C4-2B (cell line): ENCODE measurements around the gene NUP85.
"Not testable (repeated sequence)": the region's sequence is repeated elsewhere in the genome, so short reads cannot be mapped to it uniquely, and the experiment has no call there.

Experiments
- CTCF ChIP-seq: fragments of 450-650 bp; conservative IDR thresholded peaks from 2 replicates; pipeline ENCODE4 v1.5.1; 2017; ENCODE audit warnings: mild to moderate bottlenecking
- ZFX ChIP-seq: fragments of 450-650 bp; IDR thresholded peaks from 2 replicates; pipeline ENCODE4 v1.6.1; 2017

DNA sequence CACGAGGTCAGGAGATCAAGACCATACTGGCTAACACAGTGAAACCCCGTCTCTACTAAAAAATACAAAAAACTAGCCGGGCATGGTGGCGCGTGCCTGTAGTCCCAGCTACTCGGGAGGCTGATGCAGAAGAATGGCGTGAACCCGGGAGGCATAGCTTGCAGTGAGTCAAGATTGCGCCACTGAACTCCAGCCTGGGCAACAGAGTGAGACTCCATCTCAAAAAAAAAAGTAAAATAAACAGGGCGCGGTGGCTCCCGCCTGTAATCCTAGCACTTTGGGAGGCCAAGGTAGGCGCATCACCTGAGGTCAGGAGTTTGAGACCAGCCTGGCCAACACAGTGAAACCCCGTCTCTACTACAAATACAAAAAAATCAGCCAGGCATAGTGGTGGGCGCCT, 40.9 kb upstream of the NUP85 start:
- not testable (repeated sequence) for TF ChIP-seq CTCF, ZFX
